Astrocyte (in vitro differentiated cells and primary cell): ENCODE results near the gene TYSND1.

Experiments used
- EZH2 ChIP-seq: IDR thresholded peaks from 2 replicates; pipeline ENCODE4 v1.6.1; 2012; ENCODE audit warnings: mild to moderate bottlenecking, low read length, inconsistent platforms; ENCODE audit not compliant: insufficient read depth
- TF ChIP-seq, protein P1 (sequence below): IDR thresholded peaks from 2 replicates; pipeline ENCODE4 v1.5.1; 2011; ENCODE audit warnings: low read depth, mild to moderate bottlenecking, inconsistent platforms, low read length, moderate library complexity; ENCODE audit not compliant: insufficient read depth

DNA sequence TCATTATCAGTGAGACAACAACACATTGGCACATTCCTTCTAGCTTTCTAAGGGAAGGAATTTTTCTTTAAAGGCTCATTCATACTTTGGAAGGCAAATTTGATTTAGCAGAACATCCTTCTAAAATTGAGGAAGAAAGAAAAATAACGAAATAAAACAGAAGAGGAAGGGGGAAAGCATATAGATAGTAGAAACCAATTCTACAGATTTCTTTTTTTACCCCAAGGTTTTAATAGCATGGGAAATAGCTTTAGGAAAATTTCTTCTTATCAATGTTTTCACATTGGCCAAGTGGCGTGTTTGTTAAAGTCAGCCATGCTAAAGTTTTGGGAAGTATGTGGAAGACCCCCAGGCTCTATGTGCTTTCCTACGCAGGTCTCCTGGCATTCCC lies 58.2 kb downstream of the TYSND1 start:
- TF ChIP-seq, protein P1, sequence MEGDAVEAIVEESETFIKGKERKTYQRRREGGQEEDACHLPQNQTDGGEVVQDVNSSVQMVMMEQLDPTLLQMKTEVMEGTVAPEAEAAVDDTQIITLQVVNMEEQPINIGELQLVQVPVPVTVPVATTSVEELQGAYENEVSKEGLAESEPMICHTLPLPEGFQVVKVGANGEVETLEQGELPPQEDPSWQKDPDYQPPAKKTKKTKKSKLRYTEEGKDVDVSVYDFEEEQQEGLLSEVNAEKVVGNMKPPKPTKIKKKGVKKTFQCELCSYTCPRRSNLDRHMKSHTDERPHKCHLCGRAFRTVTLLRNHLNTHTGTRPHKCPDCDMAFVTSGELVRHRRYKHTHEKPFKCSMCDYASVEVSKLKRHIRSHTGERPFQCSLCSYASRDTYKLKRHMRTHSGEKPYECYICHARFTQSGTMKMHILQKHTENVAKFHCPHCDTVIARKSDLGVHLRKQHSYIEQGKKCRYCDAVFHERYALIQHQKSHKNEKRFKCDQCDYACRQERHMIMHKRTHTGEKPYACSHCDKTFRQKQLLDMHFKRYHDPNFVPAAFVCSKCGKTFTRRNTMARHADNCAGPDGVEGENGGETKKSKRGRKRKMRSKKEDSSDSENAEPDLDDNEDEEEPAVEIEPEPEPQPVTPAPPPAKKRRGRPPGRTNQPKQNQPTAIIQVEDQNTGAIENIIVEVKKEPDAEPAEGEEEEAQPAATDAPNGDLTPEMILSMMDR: no peak
- TF ChIP-seq EZH2: no peak
